Subcutaneous abdominal adipose tissue (tissue), 5 donors: ENCODE results near the gene CTBP2.

ENCODE experiments used
- H3K27ac ChIP-seq: one replicate; pipeline ENCODE4 v1.7.0; 2013; ENCODE audit warnings: low read depth, mild to moderate bottlenecking, inconsistent platforms, low read length, moderate library complexity
- H3K27me3 ChIP-seq, 5 donors: one replicate each; pipeline ENCODE4 v1.7.0; 2013; ENCODE audit warnings: low read length in 5 of 5, inconsistent platforms in 1 of 5; ENCODE audit not compliant: control insufficient read depth in 5 of 5, insufficient read depth in 4 of 5
- H3K36me3 ChIP-seq, 5 donors: one replicate each; pipeline ENCODE4 v1.7.0; 2013; ENCODE audit warnings: low read length in 5 of 5; ENCODE audit not compliant: control insufficient read depth in 5 of 5, insufficient read depth in 5 of 5
- H3K4me1 ChIP-seq, 5 donors: one replicate each; pipeline ENCODE4 v1.7.0; 2013; ENCODE audit warnings: low read length in 5 of 5, mild to moderate bottlenecking in 3 of 5, moderate library complexity in 1 of 5; ENCODE audit not compliant: control insufficient read depth in 5 of 5, insufficient read depth in 5 of 5
- H3K4me3 ChIP-seq, 5 donors: one replicate each; pipeline ENCODE4 v1.7.0; 2013; ENCODE audit warnings: low read length in 5 of 5, low read depth in 1 of 5
- H3K9ac ChIP-seq, 5 donors: one replicate each; pipeline ENCODE4 v1.7.0; 2013; ENCODE audit warnings: low read length in 5 of 5, mild to moderate bottlenecking in 4 of 5, moderate library complexity in 3 of 5
- H3K9me3 ChIP-seq, 5 donors: one replicate each; pipeline ENCODE4 v1.7.0; 2013; ENCODE audit warnings: low read length in 5 of 5; ENCODE audit not compliant: control insufficient read depth in 5 of 5
- donor health status: healthy.
- donor health status: healthy.
- donor health status: healthy.
- donor health status: healthy.
- donor health status: healthy.

The CTBP2 gene

GRCh38 chr10:124977161-124977560, 183.2 kb downstream of the CTBP2 start:
- no peaks in the 10 kb centered on the region for H3K9me3 ChIP-seq
- no peaks in the 10 kb centered on the region for H3K27me3 ChIP-seq
- peaks cover 0 to 6% (median 4%) of the 10 kb centered on the region in 5 donors for H3K4me1 ChIP-seq
- no peak overlapping the region for H3K4me3 ChIP-seq
- no peak overlapping the region for H3K27ac ChIP-seq
- H3K36me3 ChIP-seq: peaks cover 15 to 35% (median 21%) of the 10 kb centered on the region in 5 donors
- no peak overlapping the region for H3K9ac ChIP-seq

GRCh38 chr10:124975977-124976514, 184.3 kb downstream of the CTBP2 start:
- H3K4me1 ChIP-seq: peaks cover 0 to 9% (median 8%) of the 10 kb centered on the region in 5 donors

DNA sequence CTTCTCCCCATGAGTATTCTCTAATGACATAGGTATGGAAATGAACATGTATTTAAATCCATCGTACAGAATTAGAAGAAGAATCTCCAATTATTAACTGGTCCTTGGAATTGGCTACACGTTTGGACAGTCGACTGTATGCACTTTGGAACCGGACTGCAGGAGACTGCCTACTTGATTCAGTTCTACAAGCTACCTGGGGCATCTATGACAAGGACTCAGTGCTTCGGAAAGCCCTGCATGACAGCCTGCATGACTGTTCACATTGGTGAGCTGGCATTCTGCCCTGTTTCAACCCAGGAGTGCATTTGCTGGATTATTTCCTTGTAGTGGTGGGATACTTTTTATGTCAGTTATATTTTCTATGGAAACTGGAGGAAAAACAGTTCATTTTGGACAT, 186.2 kb downstream of the CTBP2 start:
- H3K27me3 ChIP-seq: no peaks in the 10 kb centered on the region
- H3K4me1 ChIP-seq: peaks cover 0 to 13% (median 9%) of the 10 kb centered on the region in 5 donors
- no peak overlapping the region for H3K4me3 ChIP-seq
- no peak overlapping the region for H3K9ac ChIP-seq
- no peaks in the 10 kb centered on the region for H3K9me3 ChIP-seq
- peaks cover 8 to 30% (median 16%) of the 10 kb centered on the region in 5 donors for H3K36me3 ChIP-seq
- H3K27ac ChIP-seq: no peak overlapping the region

More at GRCh38 chr10:124975977-124976514, 184.3 kb downstream of the CTBP2 start:
- H3K27ac ChIP-seq: no peak overlapping the region
- peak overlapping the region in 1 of 5 donors; percentile 2 for H3K9ac ChIP-seq
- H3K27me3 ChIP-seq: no peaks in the 10 kb centered on the region
- peaks cover 8 to 28% (median 16%) of the 10 kb centered on the region in 5 donors for H3K36me3 ChIP-seq
- H3K4me3 ChIP-seq: no peak overlapping the region
- no peaks in the 10 kb centered on the region for H3K9me3 ChIP-seq

DNA sequence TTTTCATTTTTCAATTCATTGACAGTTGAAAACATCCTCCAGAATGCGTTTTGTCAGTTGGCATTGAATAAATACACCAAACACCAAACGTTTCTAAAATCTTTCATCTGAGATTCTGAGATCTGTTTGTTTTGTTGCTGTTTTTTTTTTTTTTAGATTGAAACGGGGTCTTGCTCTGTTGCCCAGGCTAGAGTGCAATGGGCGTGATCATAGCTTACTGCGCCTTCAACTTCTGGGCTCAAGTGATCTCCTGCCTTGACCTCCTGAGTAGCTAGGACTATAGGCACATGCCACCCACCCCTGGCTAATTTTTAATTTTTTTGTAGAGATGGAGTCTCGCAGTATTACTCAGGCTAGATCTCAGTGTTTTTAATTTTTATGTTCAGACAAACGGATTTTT, 187.7 kb downstream of the CTBP2 start:
- no peaks in the 10 kb centered on the region for H3K27me3 ChIP-seq
- H3K9ac ChIP-seq: no peak overlapping the region
- no peak overlapping the region for H3K4me3 ChIP-seq
- H3K27ac ChIP-seq: no peak overlapping the region
- H3K9me3 ChIP-seq: no peaks in the 10 kb centered on the region
- peaks cover 0 to 13% (median 4%) of the 10 kb centered on the region in 5 donors for H3K4me1 ChIP-seq
- H3K36me3 ChIP-seq: peaks cover 8 to 36% (median 22%) of the 10 kb centered on the region in 5 donors

- Histone ChIP-seq H3K27ac (no peak overlapping the region), H3K36me3 (peaks cover 12 to 47% (median 30%) of the 10 kb centered on the region in 5 donors)
Observed at GRCh38 chr10:124971276-124971675, 189.1 kb downstream of the CTBP2 start.

GRCh38 chr10:124967255-124967654, 193.1 kb downstream of the CTBP2 start:
- Histone ChIP-seq H3K9ac (no peak overlapping the region), H3K9me3 (no peaks in the 10 kb centered on the region), H3K4me1 (peaks cover 0 to 15% (median 7%) of the 10 kb centered on the region in 5 donors), H3K36me3 (peaks cover 8 to 28% (median 13%) of the 10 kb centered on the region in 5 donors), H3K27me3 (no peaks in the 10 kb centered on the region), H3K4me3 (no peak overlapping the region), H3K27ac (no peak overlapping the region)

More at GRCh38 chr10:124971276-124971675, 189.1 kb downstream of the CTBP2 start:
- peaks cover 0 to 13% (median 6%) of the 10 kb centered on the region in 5 donors for H3K4me1 ChIP-seq
- H3K9ac ChIP-seq: no peak overlapping the region
- no peaks in the 10 kb centered on the region for H3K27me3 ChIP-seq
- H3K9me3 ChIP-seq: no peaks in the 10 kb centered on the region
- H3K4me3 ChIP-seq: no peak overlapping the region

GRCh38 chr10:124966008-124966407, 194.4 kb downstream of the CTBP2 start:
- peaks cover 0 to 13% (median 7%) of the 10 kb centered on the region in 5 donors for H3K4me1 ChIP-seq

DNA sequence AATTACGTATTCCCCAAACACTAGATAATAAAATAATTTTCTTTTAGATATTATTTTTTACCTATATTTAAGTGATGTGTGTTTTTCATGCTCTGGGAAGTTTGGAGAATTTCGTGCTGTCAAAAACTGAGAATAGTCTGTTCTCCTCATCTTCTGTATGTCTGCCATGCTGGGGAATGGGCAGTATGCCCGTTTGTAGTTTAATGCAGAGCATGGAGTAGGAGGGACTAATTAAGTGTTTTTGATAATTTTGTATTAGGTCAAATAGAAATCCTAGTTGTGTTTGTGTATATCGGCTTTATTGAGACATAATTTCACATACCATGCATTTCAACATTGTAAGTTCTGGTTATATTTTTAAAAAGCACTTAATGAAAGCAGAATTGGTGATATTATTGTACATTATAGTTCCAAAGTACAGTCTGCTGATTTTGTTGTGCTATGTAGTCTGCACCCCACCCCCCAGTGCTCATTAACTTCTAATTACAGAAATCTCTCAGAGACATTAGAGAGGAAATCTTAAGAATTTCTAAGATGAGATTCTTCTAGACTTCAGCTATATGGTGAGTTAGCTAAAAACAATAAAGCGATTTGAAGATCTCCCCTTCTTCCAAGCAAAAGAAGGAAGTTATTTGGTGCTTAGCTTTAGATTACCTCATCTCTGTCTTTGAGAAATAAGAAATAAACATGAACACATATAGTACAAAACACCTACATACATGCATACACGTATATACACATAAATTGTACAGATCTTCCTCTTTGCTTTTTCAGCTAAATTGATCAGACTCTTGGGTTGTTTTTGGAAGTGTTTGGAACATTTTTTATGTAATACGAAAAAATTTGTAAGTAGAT, 196.3 kb downstream of the CTBP2 start:
- no peak overlapping the region for H3K4me3 ChIP-seq
- H3K9ac ChIP-seq: no peak overlapping the region
- no peaks in the 10 kb centered on the region for H3K9me3 ChIP-seq
- no peak overlapping the region for H3K27ac ChIP-seq
- peaks cover 0 to 12% (median 7%) of the 10 kb centered on the region in 5 donors for H3K4me1 ChIP-seq
- H3K36me3 ChIP-seq: peaks cover 8 to 27% (median 13%) of the 10 kb centered on the region in 5 donors
- no peaks in the 10 kb centered on the region for H3K27me3 ChIP-seq

More at GRCh38 chr10:124966008-124966407, 194.4 kb downstream of the CTBP2 start:
- Histone ChIP-seq H3K27ac (no peak overlapping the region), H3K27me3 (no peaks in the 10 kb centered on the region), H3K9me3 (no peaks in the 10 kb centered on the region), H3K36me3 (peaks cover 8 to 28% (median 13%) of the 10 kb centered on the region in 5 donors), H3K9ac (no peak overlapping the region), H3K4me3 (no peak overlapping the region)

GRCh38 chr10:124962421-124962820, 197.9 kb downstream of the CTBP2 start:
- Histone ChIP-seq H3K36me3 (peaks cover 5 to 14% (median 8%) of the 10 kb centered on the region in 5 donors), H3K9ac (no peak overlapping the region), H3K27me3 (no peaks in the 10 kb centered on the region), H3K4me3 (no peak overlapping the region), H3K4me1 (peaks cover 0 to 19% (median 11%) of the 10 kb centered on the region in 5 donors), H3K9me3 (no peaks in the 10 kb centered on the region), H3K27ac (no peak overlapping the region)

- Histone ChIP-seq H3K36me3 (peaks cover 0 to 4% (median 3%) of the 10 kb centered on the region in 5 donors), H3K4me3 (no peak overlapping the region), H3K4me1 (peaks cover 3 to 30% (median 20%) of the 10 kb centered on the region in 5 donors), H3K27me3 (no peaks in the 10 kb centered on the region), H3K9me3 (no peaks in the 10 kb centered on the region), H3K9ac (no peak overlapping the region), H3K27ac (peak overlapping the region; percentile 57)
Observed at GRCh38 chr10:124961248-124961570, 199.2 kb downstream of the CTBP2 start.
